Testis (tissue), 2 donors: ENCODE measurements around the gene LMCD1.

Source experiments
- CTCF ChIP-seq, 3 experiments: fragments of 450-650 bp in 2 of 3; fragments of 200-600 bp in 1 of 3; sonication (generic) in 1 of 3; IDR thresholded peaks; one replicate each; pipeline ENCODE4 v1.5.1; 2016 to 2019; ENCODE audit warnings: antibody characterized with exemption in 3 of 3, mild to moderate bottlenecking in 2 of 3, moderate library complexity in 1 of 3
- POLR2A ChIP-seq: fragments of 450-650 bp; IDR thresholded peaks from one replicate; pipeline ENCODE4 v1.6.1; 2017; ENCODE audit warnings: antibody characterized with exemption, mild to moderate bottlenecking, moderate library complexity

GRCh38 chr3:8604988-8605387 lies 103.4 kb downstream of the LMCD1 start:
- TF ChIP-seq CTCF (IDR thresholded peaks at IDR 0.05) (no peak), POLR2A (no peak)
